Hepatocyte (in vitro differentiated cells): ENCODE data around the gene GDF15.

Experiments
- EZH2 ChIP-seq: fragments of 200-600 bp; sonication (generic); IDR thresholded peaks from 2 replicates; pipeline ENCODE4 v1.6.1; 2016; ENCODE audit warnings: antibody characterized with exemption, mild to moderate bottlenecking, borderline replicate concordance
- EZH2phosphoT487 ChIP-seq: fragments of 200-600 bp; sonication (generic); IDR thresholded peaks from one replicate; pipeline ENCODE4 v1.6.1; 2018; ENCODE audit warnings: antibody characterized with exemption, mild to moderate bottlenecking, low read depth, moderate library complexity; ENCODE audit not compliant: unreplicated experiment, severe bottlenecking
- TF ChIP-seq, protein P1 (sequence below): fragments of 200-600 bp; sonication (generic); IDR thresholded peaks from 2 replicates; pipeline ENCODE4 v1.5.1; 2016; ENCODE audit warnings: antibody characterized with exemption, mild to moderate bottlenecking; ENCODE audit not compliant: poor library complexity

DNA sequence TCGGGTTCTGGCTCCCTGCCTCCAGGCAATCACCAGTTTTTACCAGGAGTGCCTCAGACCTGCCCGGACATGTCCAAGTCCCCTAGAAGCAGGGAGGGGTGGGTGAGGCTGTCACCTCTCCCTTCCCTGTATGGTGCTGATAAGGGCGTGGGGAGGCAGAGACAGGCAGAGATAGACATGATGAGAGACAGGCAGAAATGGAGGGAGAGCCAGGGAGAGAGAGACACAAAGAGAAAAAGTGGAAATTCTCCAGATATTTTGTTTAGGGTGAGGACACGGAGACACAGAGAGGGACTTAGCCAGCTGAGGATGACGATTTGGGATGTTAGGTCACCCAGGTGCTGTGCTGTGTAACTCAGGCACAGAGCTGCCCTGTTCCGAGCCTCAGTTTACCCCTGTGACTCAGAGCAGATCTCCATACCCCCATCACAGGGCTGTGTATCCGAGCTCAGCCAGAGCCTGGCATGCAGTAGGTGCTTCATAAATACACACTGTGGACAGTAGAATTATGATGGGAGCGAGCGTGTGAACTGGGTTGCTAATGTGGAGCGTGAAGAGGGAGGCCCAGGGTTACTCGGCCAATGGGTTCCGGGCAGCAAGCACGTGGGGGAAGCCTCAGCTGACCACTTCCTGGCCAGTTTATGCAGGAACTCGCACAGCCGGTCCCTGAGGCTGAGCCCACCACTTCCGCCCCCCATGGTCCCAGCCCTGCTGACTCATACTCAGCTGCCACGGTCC lies 11.9 kb upstream of the GDF15 start:
- TF ChIP-seq, protein P1, sequence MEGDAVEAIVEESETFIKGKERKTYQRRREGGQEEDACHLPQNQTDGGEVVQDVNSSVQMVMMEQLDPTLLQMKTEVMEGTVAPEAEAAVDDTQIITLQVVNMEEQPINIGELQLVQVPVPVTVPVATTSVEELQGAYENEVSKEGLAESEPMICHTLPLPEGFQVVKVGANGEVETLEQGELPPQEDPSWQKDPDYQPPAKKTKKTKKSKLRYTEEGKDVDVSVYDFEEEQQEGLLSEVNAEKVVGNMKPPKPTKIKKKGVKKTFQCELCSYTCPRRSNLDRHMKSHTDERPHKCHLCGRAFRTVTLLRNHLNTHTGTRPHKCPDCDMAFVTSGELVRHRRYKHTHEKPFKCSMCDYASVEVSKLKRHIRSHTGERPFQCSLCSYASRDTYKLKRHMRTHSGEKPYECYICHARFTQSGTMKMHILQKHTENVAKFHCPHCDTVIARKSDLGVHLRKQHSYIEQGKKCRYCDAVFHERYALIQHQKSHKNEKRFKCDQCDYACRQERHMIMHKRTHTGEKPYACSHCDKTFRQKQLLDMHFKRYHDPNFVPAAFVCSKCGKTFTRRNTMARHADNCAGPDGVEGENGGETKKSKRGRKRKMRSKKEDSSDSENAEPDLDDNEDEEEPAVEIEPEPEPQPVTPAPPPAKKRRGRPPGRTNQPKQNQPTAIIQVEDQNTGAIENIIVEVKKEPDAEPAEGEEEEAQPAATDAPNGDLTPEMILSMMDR = no peak
- no peak for TF ChIP-seq EZH2
- no peak for TF ChIP-seq EZH2phosphoT487
